Kidney epithelial cell (primary cell): ENCODE data around the gene CDC20. TPM values are rescaled to one million over a fixed set of nuclear protein-coding genes. Genes with fewer than 3 reads are reported as not detected.

ENCODE experiments used
- DNase-seq: peaks from one replicate; pipeline ENCODE4 v3.0.0-alpha.2; 2010; ENCODE audit warnings: low read depth
- H3K27me3 ChIP-seq: 2 replicates; pipeline ENCODE4 v1.6.0; 2011; ENCODE audit warnings: low read length; ENCODE audit not compliant: control insufficient read depth, insufficient read depth
- H3K36me3 ChIP-seq: 2 replicates; pipeline ENCODE4 v1.5.1; 2011; ENCODE audit warnings: low read length; ENCODE audit not compliant: control insufficient read depth, insufficient read depth
- H3K4me3 ChIP-seq: 2 replicates; pipeline ENCODE4 v1.5.1; 2011; ENCODE audit warnings: low read depth, mild to moderate bottlenecking, control low read depth, low read length
- total RNA-seq: library from RNA; depleted of rRNA; stranded (reverse); fragments of >200 nt; gene quantifications from 2 replicates; pipeline ENCODE4 v1.2.3, GENCODE V29; 2015
- TF ChIP-seq, protein P1 (sequence below): IDR thresholded peaks from 2 replicates; pipeline ENCODE4 v1.5.1; 2011; ENCODE audit warnings: mild to moderate bottlenecking, moderate library complexity, low read length, control low read depth, inconsistent platforms; ENCODE audit not compliant: insufficient read depth, poor library complexity, severe bottlenecking

The CDC20 gene
- total RNA-seq, 1 donor from 2014 or later = 16.2 TPM

DNA sequence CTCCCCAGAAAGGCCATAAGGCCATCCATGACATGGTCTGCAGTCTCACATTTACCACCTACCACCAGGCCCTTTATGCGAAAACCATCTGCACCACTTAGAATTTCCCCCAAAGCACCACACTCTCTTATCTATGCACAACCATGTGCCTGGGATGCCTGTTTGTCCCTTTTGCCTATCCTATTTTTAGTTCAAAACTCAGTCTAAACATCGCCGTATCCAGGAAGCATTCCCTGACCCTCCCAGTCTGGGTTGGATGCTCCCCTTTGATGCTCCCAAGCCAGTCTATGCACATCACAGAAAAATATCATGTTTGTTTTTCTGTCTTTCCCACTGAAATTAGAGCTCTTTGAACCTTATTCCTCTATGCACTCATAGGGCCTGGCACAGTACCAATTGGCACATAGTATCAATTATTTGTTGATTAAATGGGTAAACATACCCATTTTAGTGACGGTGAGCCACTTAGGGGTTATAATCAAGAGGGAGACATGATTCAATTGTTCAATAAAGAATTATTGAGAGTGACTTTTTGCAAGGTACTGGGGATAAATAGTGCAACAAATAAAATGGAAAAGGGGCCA is 14.4 kb upstream of the CDC20 start:
- H3K4me3 ChIP-seq = no peak overlapping the region

DNA sequence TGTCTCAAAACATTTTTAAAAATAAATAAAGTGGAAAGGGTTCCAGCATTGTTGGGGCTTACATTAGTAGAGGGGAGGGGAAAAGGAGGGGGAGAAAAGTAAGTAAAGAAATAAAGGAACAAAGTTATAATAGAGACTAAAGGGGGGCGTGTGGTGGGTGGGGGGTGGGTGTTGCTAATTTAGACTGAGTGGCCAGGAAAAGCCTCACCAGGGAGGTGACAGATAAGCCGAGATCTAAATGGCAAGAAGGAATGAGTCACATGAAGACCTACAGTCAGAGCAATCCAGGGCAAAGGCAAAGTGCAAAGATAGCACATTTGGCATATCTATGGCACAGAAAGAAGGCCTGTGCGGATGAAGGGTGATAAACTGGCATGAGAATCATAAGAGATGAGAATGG is 13.7 kb upstream of the CDC20 start:
- H3K4me3 ChIP-seq = no peak overlapping the region
- no peak for DNase-seq
- TF ChIP-seq, protein P1, sequence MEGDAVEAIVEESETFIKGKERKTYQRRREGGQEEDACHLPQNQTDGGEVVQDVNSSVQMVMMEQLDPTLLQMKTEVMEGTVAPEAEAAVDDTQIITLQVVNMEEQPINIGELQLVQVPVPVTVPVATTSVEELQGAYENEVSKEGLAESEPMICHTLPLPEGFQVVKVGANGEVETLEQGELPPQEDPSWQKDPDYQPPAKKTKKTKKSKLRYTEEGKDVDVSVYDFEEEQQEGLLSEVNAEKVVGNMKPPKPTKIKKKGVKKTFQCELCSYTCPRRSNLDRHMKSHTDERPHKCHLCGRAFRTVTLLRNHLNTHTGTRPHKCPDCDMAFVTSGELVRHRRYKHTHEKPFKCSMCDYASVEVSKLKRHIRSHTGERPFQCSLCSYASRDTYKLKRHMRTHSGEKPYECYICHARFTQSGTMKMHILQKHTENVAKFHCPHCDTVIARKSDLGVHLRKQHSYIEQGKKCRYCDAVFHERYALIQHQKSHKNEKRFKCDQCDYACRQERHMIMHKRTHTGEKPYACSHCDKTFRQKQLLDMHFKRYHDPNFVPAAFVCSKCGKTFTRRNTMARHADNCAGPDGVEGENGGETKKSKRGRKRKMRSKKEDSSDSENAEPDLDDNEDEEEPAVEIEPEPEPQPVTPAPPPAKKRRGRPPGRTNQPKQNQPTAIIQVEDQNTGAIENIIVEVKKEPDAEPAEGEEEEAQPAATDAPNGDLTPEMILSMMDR = no peak
- H3K36me3 ChIP-seq = no peaks in the 10 kb centered on the region
- H3K27me3 ChIP-seq = no peaks in the 10 kb centered on the region

More for the DNA sequence above, 14.4 kb upstream of the CDC20 start:
- no peak for DNase-seq
- TF ChIP-seq, protein P1 = no peak
- Histone ChIP-seq H3K36me3 (no peaks in the 10 kb centered on the region), H3K27me3 (no peaks in the 10 kb centered on the region)

DNA sequence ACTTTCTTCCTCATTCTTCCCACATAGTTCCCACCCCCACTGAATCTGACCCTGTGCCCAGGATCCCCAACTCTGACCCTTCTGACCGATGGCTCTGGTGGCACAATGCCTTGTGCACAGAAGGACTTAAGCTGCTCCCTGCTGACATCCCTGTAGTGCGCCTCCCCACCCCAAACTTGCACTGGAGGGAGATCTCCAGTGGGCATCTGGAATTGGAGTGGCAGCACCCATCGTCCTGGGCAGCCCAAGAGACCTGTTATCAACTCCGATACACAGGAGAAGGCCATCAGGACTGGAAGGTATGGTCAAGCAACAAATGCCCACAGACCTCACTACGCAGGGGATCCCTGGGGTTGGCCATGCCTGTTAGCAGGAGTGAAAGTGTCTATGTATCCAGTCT is 12.1 kb upstream of the CDC20 start:
- Histone ChIP-seq H3K36me3 (no peaks in the 10 kb centered on the region), H3K27me3 (no peaks in the 10 kb centered on the region), H3K4me3 (no peak overlapping the region)
- no peak for DNase-seq
- TF ChIP-seq, protein P1 = no peak

DNA sequence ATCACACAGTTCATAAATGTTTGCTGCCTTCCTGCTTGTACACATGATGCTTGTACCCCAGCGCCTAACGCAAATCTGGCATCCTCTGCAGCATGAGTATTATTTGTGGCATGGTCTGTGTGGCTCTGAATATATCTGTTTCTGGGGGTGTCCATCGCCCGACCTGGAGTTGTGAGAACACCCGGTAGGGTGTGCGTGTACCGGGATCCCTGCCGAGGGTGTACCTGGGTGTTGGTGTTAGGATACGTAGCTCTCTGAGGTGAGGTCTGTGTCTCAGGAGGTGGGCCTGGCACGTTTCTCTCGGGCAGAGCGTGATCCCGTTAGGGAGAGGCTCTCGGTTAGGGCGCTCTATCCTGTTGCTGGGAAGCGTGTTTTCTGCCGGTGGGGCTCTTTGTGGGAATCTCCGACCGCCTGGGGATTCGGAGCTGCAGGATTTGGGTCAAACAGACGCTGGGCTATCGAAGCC is 10.4 kb upstream of the CDC20 start:
- H3K4me3 ChIP-seq = peak overlapping the region; percentile 55
- no peaks in the 10 kb centered on the region for H3K36me3 ChIP-seq
- TF ChIP-seq, protein P1 = no peak
- no peaks in the 10 kb centered on the region for H3K27me3 ChIP-seq
- DNase-seq = no peak

DNA sequence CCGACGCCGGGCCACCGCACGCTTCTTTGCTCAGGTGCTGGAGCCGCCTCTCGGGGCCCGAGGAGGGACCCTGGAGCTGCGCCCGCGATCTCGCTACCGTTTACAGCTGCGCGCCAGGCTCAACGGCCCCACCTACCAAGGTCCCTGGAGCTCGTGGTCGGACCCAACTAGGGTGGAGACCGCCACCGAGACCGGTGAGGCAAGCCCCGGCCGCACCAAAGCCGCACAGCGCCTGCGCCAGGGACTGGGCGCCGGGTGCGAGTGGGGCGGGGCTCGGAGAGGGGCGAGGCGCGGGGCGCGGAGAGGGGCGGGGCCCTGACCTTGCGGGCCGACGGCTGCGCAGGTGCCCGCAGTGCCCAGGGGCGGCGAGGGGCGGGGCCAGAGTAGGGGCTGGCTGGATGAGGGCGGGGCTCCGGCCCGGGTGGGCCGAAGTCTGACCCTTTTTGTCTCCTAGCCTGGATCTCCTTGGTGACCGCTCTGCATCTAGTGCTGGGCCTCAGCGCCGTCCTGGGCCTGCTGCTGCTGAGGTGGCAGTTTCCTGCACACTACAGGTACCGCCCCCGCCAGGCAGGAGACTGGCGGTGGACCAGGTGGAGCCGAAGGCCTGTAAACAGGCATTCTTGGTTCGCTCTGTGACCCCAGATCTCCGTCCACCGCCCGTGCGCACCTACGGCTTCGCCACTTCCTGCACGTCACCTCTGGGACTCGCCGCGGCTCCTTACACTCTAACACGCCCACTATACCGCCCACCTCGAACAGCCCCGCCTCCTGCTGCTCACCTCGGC is 9.8 kb upstream of the CDC20 start:
- no peaks in the 10 kb centered on the region for H3K36me3 ChIP-seq
- no peak for DNase-seq
- H3K4me3 ChIP-seq = peak overlapping the region; percentile 55
- TF ChIP-seq, protein P1 = no peak
- no peaks in the 10 kb centered on the region for H3K27me3 ChIP-seq
